HG02943 (cell line): ENCODE measurements around the gene CDK5RAP2.

Source experiments
- ATAC-seq: cut with Tn5 transposase; IDR thresholded peaks from one replicate; pipeline ENCODE4 v1.9.1; 2021; ENCODE audit warnings: mild to moderate bottlenecking, low read depth, moderate library complexity; ENCODE audit not compliant: unreplicated experiment

The CDK5RAP2 gene

GRCh38 chr9:120410925-120411501, 169.0 kb downstream of the CDK5RAP2 start:
- no peak for ATAC-seq

GRCh38 chr9:120408680-120409258, 171.2 kb downstream of the CDK5RAP2 start:
- no peak for ATAC-seq

- no peak for ATAC-seq
These were observed 174.1 kb downstream of the CDK5RAP2 start for GRCh38 chr9:120405860-120406259.

DNA sequence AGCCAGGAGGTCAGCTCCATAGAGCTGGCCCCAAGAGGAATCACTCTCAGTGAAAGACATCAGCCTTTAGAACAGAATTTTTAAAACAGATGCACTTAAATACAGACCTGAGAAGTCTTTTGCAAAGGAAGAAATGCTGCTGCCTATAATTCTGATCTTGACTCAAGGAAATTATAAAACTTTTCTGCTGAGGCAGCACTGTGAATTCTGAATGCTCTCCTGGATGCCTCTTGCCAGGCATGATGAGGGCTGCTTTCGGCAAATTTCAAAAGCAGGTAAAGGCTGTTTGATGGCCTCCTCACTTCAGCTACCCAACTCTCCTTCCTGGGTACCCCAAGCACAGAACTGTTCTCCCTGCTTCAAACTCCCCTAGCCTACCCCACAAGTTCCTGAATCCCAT, 174.8 kb downstream of the CDK5RAP2 start:
- no peak for ATAC-seq

- ATAC-seq = no peak
These were observed 176.5 kb downstream of the CDK5RAP2 start for GRCh38 chr9:120403543-120403856.

GRCh38 chr9:120402741-120403542, 177.0 kb downstream of the CDK5RAP2 start:
- no peak for ATAC-seq

DNA sequence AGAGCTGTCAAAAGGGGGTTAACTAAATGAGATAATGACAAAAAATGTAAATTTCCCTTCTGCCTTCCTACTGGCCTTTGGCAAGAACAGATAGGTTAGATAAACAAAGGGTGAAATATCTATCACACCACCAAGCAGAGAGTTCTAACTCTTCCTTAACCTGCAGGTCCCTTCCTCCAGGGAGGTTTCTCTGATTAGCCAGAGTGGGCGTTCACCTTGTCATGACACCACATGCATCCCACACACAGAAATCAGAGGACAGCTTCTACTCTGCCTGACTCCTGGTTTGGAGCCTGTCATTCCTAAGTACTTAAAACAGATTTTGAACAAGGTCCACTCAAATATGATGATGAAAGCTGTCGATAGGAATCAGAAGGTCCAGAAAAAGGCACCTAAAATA, 180.0 kb downstream of the CDK5RAP2 start:
- no peak for ATAC-seq

- no peak for ATAC-seq
These were observed 181.7 kb downstream of the CDK5RAP2 start for GRCh38 chr9:120398286-120398685.

- no peak for ATAC-seq
These were observed 182.5 kb downstream of the CDK5RAP2 start for GRCh38 chr9:120397453-120397852.

DNA sequence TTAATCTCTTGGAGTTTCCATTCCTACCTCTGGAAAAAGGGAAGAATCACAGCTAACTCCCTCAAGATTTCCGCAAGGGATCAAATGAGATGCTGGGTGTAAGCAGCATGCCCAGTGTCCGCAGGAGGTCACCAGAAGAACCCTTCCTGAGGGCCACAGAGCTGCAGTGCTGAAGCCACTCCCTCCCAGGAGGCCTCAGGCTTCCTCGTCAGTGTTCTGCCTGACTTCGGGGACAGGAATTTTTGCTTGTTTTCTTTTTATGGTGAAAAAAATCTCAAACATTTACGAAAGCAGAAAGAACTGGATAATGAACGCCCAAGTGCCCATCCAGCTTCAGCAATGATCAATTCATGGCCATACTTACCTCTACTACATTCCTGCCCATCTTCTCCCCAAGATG, 183.0 kb downstream of the CDK5RAP2 start:
- no peak for ATAC-seq

DNA sequence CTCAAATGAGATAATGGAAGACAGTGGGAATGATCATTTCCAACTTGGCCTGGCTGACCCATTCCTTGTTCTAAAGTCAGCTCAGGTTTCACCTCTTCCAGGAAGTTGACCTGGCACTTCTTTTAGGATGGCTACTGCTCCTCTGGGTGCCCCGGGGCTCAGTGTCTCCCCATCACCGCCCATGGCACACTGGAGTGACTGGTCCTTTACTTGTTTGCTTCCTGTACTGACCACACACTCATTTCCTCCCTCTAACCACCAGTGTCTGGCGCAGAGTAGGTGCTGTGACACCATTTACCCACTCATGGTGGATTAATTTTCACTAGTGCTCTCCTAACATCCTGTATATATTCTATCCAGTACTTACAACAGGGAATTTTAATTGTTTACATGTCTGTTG, 183.5 kb downstream of the CDK5RAP2 start:
- no peak for ATAC-seq

DNA sequence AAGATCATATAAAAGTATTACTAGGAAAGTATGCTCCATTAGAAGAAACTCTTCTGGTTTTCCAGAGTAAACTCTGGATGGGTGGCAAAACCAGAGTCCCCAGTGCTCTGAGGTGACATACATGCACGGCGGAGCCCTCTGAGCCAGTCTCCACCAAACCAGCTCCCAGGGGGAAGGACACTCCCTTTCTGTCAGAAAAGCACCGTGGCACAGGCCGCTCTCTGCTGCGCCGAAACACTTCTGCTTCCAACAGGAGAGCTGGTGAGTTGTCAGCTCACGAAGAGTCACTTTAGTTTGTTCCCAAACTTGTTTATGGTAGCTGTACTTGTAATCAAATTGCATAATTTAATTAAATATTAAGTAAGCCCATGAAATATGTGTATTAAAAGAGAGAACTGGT, 184.6 kb downstream of the CDK5RAP2 start:
- ATAC-seq = no peak

- ATAC-seq = no peak
These were observed 185.8 kb downstream of the CDK5RAP2 start for GRCh38 chr9:120394058-120394669.

DNA sequence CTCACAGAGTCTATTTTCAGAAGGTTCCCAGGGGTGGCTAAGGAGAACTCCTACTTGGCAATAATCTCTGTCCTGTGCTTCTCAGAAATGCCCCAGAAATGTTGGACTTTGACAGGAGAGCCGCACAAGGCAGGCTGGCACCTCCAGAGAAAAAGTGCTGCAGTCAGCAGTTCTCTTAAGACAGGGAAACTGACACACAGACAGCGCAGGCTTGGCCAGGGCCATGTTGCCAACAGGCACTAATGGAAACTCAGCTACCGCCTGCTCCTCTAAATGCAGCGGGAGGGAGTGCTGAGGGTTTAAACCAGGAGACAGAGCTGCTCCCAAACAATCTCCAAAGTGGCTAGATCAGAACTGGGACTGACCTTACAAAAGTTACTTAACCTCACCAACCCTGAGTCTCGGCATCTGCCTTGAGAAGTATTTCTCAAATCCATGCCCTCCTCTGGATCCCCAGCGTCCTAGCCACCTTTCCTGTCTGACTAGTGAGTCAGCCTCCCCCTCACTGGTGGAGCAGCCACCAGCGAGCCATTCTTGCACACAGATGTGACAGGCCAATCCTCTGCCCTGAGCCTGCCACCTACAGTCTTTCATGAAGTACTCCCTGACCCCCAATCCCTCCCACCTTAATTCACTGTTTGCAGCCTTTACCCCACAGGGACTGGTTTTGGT, 186.4 kb downstream of the CDK5RAP2 start:
- ATAC-seq = no peak

DNA sequence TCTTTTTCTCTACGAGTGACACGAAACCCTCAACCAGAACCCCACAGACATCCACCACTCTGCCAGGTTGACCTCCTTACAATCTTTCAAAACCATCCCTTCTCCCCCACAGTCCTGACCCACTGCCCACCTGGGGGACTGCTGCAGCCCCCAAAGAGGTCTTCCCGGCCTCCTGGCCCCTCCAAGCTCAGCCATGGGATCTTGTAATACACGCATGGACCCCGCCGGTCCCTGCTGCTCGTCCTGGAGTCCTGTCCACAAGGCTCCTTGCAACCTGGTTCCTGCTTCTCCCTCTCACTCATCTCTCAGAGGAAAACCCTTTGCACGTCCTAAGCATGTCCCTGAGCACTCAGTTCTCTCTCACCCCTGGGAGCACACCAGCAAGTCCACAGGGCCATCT, 187.3 kb downstream of the CDK5RAP2 start:
- ATAC-seq = no peak

GRCh38 chr9:120392245-120392644, 187.7 kb downstream of the CDK5RAP2 start:
- no peak for ATAC-seq

- no peak for ATAC-seq
These were observed 188.3 kb downstream of the CDK5RAP2 start for GRCh38 chr9:120391691-120392090.

GRCh38 chr9:120390637-120391190, 189.3 kb downstream of the CDK5RAP2 start:
- no peak for ATAC-seq

DNA sequence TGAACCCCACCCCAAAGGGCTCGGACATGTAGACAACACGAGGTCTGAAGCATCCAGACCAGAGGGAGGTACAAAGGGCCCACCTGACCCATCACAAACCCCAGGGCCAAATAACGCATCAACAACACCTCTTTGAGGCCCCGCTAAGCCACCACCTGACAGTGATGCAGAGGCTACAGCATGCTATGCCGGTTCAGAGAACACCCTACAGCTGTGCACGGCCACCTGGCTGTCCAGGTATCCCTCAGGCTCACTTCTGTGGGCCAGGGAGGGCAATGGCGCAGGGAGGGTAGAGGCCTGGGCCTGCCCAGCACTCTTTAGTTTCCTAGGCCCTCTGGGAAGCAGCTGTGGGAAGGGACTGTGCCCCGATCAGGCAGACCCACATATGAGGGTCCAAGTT, 190.1 kb downstream of the CDK5RAP2 start:
- no peak for ATAC-seq

DNA sequence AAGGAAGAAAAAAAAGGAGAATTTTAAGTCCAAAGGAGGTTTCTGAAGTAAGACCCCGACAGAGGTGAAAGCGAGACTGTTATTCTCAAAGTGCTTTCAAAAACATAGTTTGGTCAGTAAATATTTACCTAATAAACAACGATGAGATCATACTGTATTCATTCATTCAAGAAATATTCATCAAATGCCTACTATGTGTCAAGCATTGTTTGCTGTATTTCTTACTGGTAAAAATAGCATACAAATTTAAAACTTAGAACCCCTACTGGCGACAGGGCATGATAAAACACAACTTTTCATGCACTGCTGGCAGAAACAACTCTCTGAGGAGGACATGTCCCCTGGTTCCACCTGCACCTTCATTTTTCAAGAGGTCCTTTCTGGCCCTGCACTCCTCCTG, 190.7 kb downstream of the CDK5RAP2 start:
- ATAC-seq = no peak
